AG04450 (cell line): Measurements from ENCODE around the gene ZNF398. TPM values are rescaled to one million over a fixed set of nuclear protein-coding genes. Genes with fewer than 3 reads are reported as not detected.

Experiments
- CTCF ChIA-PET: fragments of 300-600, 350-600 bp; formaldehyde crosslinking; extraction: SDS; loops from one replicate; lab custom pipeline; 2022; ENCODE audit warnings: antibody characterized with exemption, inconsistent platforms; lab: Charles Lee
- POLR2A ChIA-PET: fragments of 350-600 bp; formaldehyde crosslinking; extraction: SDS; loops from one replicate; lab custom pipeline; 2021; ENCODE audit warnings: antibody characterized with exemption, inconsistent platforms; lab: Yijun Ruan, JAX
- DNase-seq: peaks from one replicate; pipeline ENCODE4 v3.0.0-alpha.2; 2011; ENCODE audit warnings: low read depth, low spot score
- H3K27ac ChIP-seq: one replicate; pipeline ENCODE4 v1.5.1; 2012; ENCODE audit warnings: low read depth, low read length, control low read depth
- H3K27me3 ChIP-seq: one replicate; pipeline ENCODE4 v1.6.0; 2012; ENCODE audit warnings: low read length; ENCODE audit not compliant: control insufficient read depth, insufficient read depth
- H3K4me3 ChIP-seq: 2 replicates; pipeline ENCODE4 v1.5.1; 2011; ENCODE audit warnings: mild to moderate bottlenecking, low read depth, low read length, control low read depth
- H3K9me3 ChIP-seq: 2 replicates; pipeline ENCODE4 v1.5.1; 2012; ENCODE audit warnings: low read length; ENCODE audit not compliant: control insufficient read depth, insufficient read depth
- polyA plus RNA-seq: library from polyadenylated mRNA; depleted of rRNA; stranded (reverse); fragments of >200 nt; gene quantifications from 2 replicates; pipeline ENCODE4 v1.2.3, GENCODE V29; 2011
- TF ChIP-seq, protein P1 (sequence below): IDR thresholded peaks from 2 replicates; pipeline ENCODE4 v1.5.1; 2011; ENCODE audit warnings: low read depth, low read length, control low read depth, inconsistent platforms

Gene ZNF398
- polyA plus RNA-seq, 1 experiment = 6.6 TPM

- Histone ChIP-seq H3K27ac (no peak overlapping the region), H3K4me3 (no peak overlapping the region)
- CTCF ChIA-PET = no interaction called here
These were observed 9.6 kb downstream of the ZNF398 start for GRCh38 chr7:149156898-149157297.

DNA sequence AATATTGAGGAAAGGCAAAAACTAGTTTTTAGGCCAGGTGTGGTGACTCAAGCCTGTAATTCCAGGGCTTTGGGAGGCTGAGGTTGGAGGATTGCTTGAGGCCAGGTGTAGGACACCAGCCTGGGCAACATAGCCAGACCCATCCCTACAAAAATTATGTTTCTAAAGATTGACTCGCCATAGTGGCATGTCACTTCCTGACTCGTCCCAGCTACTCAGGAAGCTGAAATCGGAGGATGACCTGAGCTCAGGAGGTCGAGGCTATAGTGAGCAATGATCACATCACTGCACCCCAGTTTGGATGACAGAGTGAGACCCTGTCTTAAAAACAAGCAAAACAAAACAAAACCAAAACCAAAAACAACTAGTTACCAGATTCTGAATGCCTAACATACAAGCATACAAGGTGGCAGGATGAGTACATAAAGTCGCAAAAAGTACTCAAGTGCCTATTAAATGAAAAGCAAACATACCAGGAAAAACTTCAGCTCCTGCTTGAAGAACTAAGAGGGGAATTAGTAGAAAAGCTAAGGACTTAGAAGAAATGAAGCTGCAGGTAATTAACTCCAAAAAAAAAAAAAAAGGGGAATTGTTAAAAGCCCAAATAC lies 14.1 kb downstream of the ZNF398 start:
- ChIA-PET CTCF (no interaction called here), POLR2A (no interaction called here)
- DNase-seq = no peak
- H3K27me3 ChIP-seq = no peaks in the 10 kb centered on the region
- no peak overlapping the region for H3K27ac ChIP-seq
- TF ChIP-seq, protein P1, sequence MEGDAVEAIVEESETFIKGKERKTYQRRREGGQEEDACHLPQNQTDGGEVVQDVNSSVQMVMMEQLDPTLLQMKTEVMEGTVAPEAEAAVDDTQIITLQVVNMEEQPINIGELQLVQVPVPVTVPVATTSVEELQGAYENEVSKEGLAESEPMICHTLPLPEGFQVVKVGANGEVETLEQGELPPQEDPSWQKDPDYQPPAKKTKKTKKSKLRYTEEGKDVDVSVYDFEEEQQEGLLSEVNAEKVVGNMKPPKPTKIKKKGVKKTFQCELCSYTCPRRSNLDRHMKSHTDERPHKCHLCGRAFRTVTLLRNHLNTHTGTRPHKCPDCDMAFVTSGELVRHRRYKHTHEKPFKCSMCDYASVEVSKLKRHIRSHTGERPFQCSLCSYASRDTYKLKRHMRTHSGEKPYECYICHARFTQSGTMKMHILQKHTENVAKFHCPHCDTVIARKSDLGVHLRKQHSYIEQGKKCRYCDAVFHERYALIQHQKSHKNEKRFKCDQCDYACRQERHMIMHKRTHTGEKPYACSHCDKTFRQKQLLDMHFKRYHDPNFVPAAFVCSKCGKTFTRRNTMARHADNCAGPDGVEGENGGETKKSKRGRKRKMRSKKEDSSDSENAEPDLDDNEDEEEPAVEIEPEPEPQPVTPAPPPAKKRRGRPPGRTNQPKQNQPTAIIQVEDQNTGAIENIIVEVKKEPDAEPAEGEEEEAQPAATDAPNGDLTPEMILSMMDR = no peak
- H3K9me3 ChIP-seq = no peaks in the 10 kb centered on the region
- no peak overlapping the region for H3K4me3 ChIP-seq

More at GRCh38 chr7:149156898-149157297, 9.6 kb downstream of the ZNF398 start:
- no peak for DNase-seq
- POLR2A ChIA-PET = no interaction called here
- TF ChIP-seq, protein P1 = no peak
- Histone ChIP-seq H3K27me3 (no peaks in the 10 kb centered on the region), H3K9me3 (no peaks in the 10 kb centered on the region)

DNA sequence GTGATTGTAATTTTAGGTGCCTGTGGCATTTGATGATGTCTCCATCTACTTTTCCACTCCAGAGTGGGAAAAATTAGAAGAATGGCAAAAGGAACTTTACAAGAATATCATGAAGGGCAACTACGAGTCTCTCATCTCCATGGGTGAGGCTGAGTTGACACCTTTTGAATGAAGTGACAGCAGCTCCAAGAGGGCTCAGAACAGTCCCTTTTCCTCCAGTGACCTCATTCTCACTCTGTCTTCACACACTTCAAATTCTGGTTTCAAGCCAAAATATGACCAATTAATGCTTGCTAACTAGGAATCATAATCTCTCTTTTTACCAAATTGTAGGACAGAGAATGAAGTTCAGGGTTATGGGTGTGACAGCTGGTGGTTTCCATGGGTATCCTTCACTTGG lies 18.9 kb downstream of the ZNF398 start:
- ChIA-PET POLR2A (no interaction called here), CTCF (interaction anchor here (1.2 kb wide), 1 partner anchor 29 kb away, joined by 3 read pairs; the partner anchor contains the start of gene ZNF282)
- H3K4me3 ChIP-seq = no peak overlapping the region
- DNase-seq = no peak
- H3K27me3 ChIP-seq = no peaks in the 10 kb centered on the region
- no peak overlapping the region for H3K27ac ChIP-seq
- H3K9me3 ChIP-seq = no peaks in the 10 kb centered on the region
- TF ChIP-seq, protein P1 = no peak

- DNase-seq = no peak
- CTCF ChIA-PET = no interaction called here
- Histone ChIP-seq H3K27ac (no peak overlapping the region), H3K27me3 (no peaks in the 10 kb centered on the region), H3K4me3 (no peak overlapping the region), H3K9me3 (no peaks in the 10 kb centered on the region)
- POLR2A ChIA-PET = no interaction called here
- TF ChIP-seq, protein P1 = no peak
These were observed 19.5 kb downstream of the ZNF398 start for GRCh38 chr7:149166630-149167352.

- ChIA-PET CTCF (no interaction called here), POLR2A (no interaction called here)
- Histone ChIP-seq H3K27me3 (no peaks in the 10 kb centered on the region), H3K9me3 (no peaks in the 10 kb centered on the region), H3K27ac (no peak overlapping the region), H3K4me3 (no peak overlapping the region)
- TF ChIP-seq, protein P1 = no peak
- no peak for DNase-seq
These were observed 24.8 kb downstream of the ZNF398 start for GRCh38 chr7:149171892-149172533.
